ENCODE results near the gene ATP2A2. TPM values are rescaled to one million over a fixed set of nuclear protein-coding genes. Genes with fewer than 3 reads are reported as not detected.
A peak's percentile ranks its signal among the peaks of the same experiment; 100 is the strongest.

The ATP2A2 gene
- total RNA-seq, 1 donor from 2014 or later = 100 TPM

- peaks cover 88% of the 10 kb centered on the region for H3K36me3 Mint-ChIP-seq (ENCODE audit: low read depth)
Measured at GRCh38 chr12:110345176-110345661, 64.2 kb downstream of the ATP2A2 start.

GRCh38 chr12:110345963-110346362 is 64.9 kb downstream of the ATP2A2 start:
- no peak for DNase-seq
- ATAC-seq (ENCODE audit: low read depth) = no peak
- Mint-ChIP-seq H3K27ac (no peak overlapping the region), H3K4me3 (no peak overlapping the region), H3K27me3 (no peaks in the 10 kb centered on the region), H3K36me3 (ENCODE audit: low read depth) (peaks cover 84% of the 10 kb centered on the region), H3K4me1 (peaks cover 13% of the 10 kb centered on the region), H3K9me3 (no peaks in the 10 kb centered on the region)
- POLR2A ChIA-PET = no interaction called here
- intact Hi-C loops (cut with micrococcal nuclease) = no loop called here
- CTCF ChIA-PET = no interaction called here
- TF ChIP-seq CTCF (IDR thresholded peaks at IDR 0.05) = no peak

More at GRCh38 chr12:110345176-110345661, 64.2 kb downstream of the ATP2A2 start:
- ChIA-PET CTCF (no interaction called here), POLR2A (no interaction called here)
- DNase-seq (no peak), ATAC-seq (ENCODE audit: low read depth) (no peak)
- no peak for TF ChIP-seq CTCF (IDR thresholded peaks at IDR 0.05)
- no peaks in the 10 kb centered on the region for H3K27me3 Mint-ChIP-seq
- H3K9me3 Mint-ChIP-seq = no peaks in the 10 kb centered on the region
- no peak overlapping the region for H3K4me3 Mint-ChIP-seq
- H3K27ac Mint-ChIP-seq = no peak overlapping the region
- intact Hi-C loops (cut with micrococcal nuclease) = no loop called here
- H3K4me1 Mint-ChIP-seq = peaks cover 12% of the 10 kb centered on the region

- POLR2A ChIA-PET = interaction anchor here (0.5 to 1.6 kb wide), 3 partner anchors 24 to 133 kb away, joined by 3 to 6 read pairs (median 4); no protein-coding TSS in a partner anchor
Measured at GRCh38 chr12:110347767-110348166, 66.7 kb downstream of the ATP2A2 start.

GRCh38 chr12:110348431-110349059 is 67.5 kb downstream of the ATP2A2 start:
- intact Hi-C loops (cut with micrococcal nuclease) = no loop called here
- Mint-ChIP-seq H3K4me3 (no peak overlapping the region), H3K27ac (no peak overlapping the region), H3K9me3 (no peaks in the 10 kb centered on the region), H3K4me1 (peaks cover 13% of the 10 kb centered on the region), H3K36me3 (ENCODE audit: low read depth) (peaks cover 59% of the 10 kb centered on the region), H3K27me3 (no peaks in the 10 kb centered on the region)
- no peak for TF ChIP-seq CTCF (IDR thresholded peaks at IDR 0.05)
- ATAC-seq (ENCODE audit: low read depth) = no peak
- DNase-seq = no peak
- POLR2A ChIA-PET = interaction anchor here (0.5 to 2.2 kb wide), 4 partner anchors 20 to 134 kb away, joined by 3 to 7 read pairs (median 4); partner anchors contain the start of gene ARPC3
- CTCF ChIA-PET = interaction anchor here (3.6 kb wide), 1 partner anchor 83 kb away, joined by 15 read pairs; no protein-coding TSS in a partner anchor

More at GRCh38 chr12:110347767-110348166, 66.7 kb downstream of the ATP2A2 start:
- intact Hi-C loops (cut with micrococcal nuclease) = no loop called here
- H3K27ac Mint-ChIP-seq = no peak overlapping the region
- no peak overlapping the region for H3K4me3 Mint-ChIP-seq
- H3K36me3 Mint-ChIP-seq (ENCODE audit: low read depth) = peaks cover 67% of the 10 kb centered on the region
- ATAC-seq (ENCODE audit: low read depth) (no peak), DNase-seq (no peak)
- H3K9me3 Mint-ChIP-seq = no peaks in the 10 kb centered on the region
- no peaks in the 10 kb centered on the region for H3K27me3 Mint-ChIP-seq
- TF ChIP-seq CTCF (IDR thresholded peaks at IDR 0.05) = no peak
- peaks cover 13% of the 10 kb centered on the region for H3K4me1 Mint-ChIP-seq
- CTCF ChIA-PET = no interaction called here

GRCh38 chr12:110349096-110349495 is 68.0 kb downstream of the ATP2A2 start:
- no peak for TF ChIP-seq CTCF (IDR thresholded peaks at IDR 0.05)
- no peaks in the 10 kb centered on the region for H3K9me3 Mint-ChIP-seq
- peaks cover 14% of the 10 kb centered on the region for H3K4me1 Mint-ChIP-seq
- DNase-seq = no peak
- H3K27ac Mint-ChIP-seq = peak overlapping the region; percentile 26
- no peak overlapping the region for H3K4me3 Mint-ChIP-seq
- no peak for ATAC-seq (ENCODE audit: low read depth)
- intact Hi-C loops (cut with micrococcal nuclease) = no loop called here
- H3K36me3 Mint-ChIP-seq (ENCODE audit: low read depth) = peaks cover 54% of the 10 kb centered on the region
- H3K27me3 Mint-ChIP-seq = no peaks in the 10 kb centered on the region
- POLR2A ChIA-PET = interaction anchor here (0.5 to 2.2 kb wide), 2 partner anchors 19 to 101 kb away, joined by 4 to 7 read pairs; partner anchors contain the start of gene ARPC3
- CTCF ChIA-PET = interaction anchor here (3.6 kb wide), 1 partner anchor 82 kb away, joined by 15 read pairs; no protein-coding TSS in a partner anchor
